CD14-positive monocyte (primary cell): ENCODE data around the gene MAPRE3. TPM values are rescaled to one million over a fixed set of nuclear protein-coding genes. Genes with fewer than 3 reads are reported as not detected.
A peak's percentile ranks its signal among the peaks of the same experiment; 100 is the strongest.
"Not testable (repeated sequence)": the region's sequence is repeated elsewhere in the genome, so short reads cannot be mapped to it uniquely, and the experiment has no call there.

Experiments
- DNase-seq, 3 donors: peaks; one replicate each; pipeline ENCODE4 v3.0.0-alpha.2; 2011 to 2022
- H2AFZ ChIP-seq: 2 replicates; pipeline ENCODE4 v1.6.0; 2012; ENCODE audit warnings: mild to moderate bottlenecking, low read depth, low read length, inconsistent platforms; ENCODE audit not compliant: insufficient read depth, poor library complexity, severe bottlenecking
- H3K27ac ChIP-seq, 2 donors: 1 replicate in 1 of 2; 2 replicates in 1 of 2; pipeline ENCODE4 v1.5.1; 2012 to 2013; ENCODE audit warnings: low read length in 2 of 2, control low read depth in 1 of 2, inconsistent platforms in 1 of 2, low read depth in 1 of 2, mild to moderate bottlenecking in 1 of 2
- H3K27me3 ChIP-seq, 2 donors: one replicate each; pipeline versions ENCODE4 v1.6.0 to v1.6.1; 2011 to 2013; ENCODE audit warnings: low read length in 2 of 2; ENCODE audit not compliant: control insufficient read depth in 2 of 2, insufficient read depth in 2 of 2
- H3K36me3 ChIP-seq, 2 donors: replicated peaks in 1 of 2; 1 replicate in 1 of 2; 2 replicates in 1 of 2; pipeline versions ENCODE4 v1.5.1 to v1.6.1; 2012 to 2013; ENCODE audit warnings: low read length in 2 of 2, control low read depth in 1 of 2, inconsistent platforms in 1 of 2, mild to moderate bottlenecking in 1 of 2; ENCODE audit not compliant: insufficient read depth in 2 of 2, control insufficient read depth in 1 of 2
- H3K4me1 ChIP-seq, 2 donors: 1 replicate in 1 of 2; 2 replicates in 1 of 2; pipeline versions ENCODE4 v1.5.1 to v1.6.1; 2012 to 2013; ENCODE audit warnings: low read length in 2 of 2, control low read depth in 1 of 2, inconsistent platforms in 1 of 2, mild to moderate bottlenecking in 1 of 2, moderate library complexity in 1 of 2; ENCODE audit not compliant: insufficient read depth in 2 of 2, control insufficient read depth in 1 of 2
- H3K4me2 ChIP-seq: replicated peaks from 2 replicates; pipeline ENCODE3; 2012; ENCODE audit warnings: low read length, moderate library complexity, mild to moderate bottlenecking; ENCODE audit not compliant: poor library complexity, severe bottlenecking; ENCODE audit errors: extremely low read depth
- H3K4me3 ChIP-seq, 3 experiments: fragments of 200-600 bp in 1 of 3; sonication (generic) in 1 of 3; replicated peaks in 1 of 3; 1 replicate in 2 of 3; 2 replicates in 1 of 3; pipeline ENCODE4 v1.5.1; 2011 to 2013; ENCODE audit warnings: low read length in 3 of 3, mild to moderate bottlenecking in 3 of 3, control low read depth in 2 of 3, low read depth in 2 of 3, inconsistent platforms in 1 of 3, moderate library complexity in 1 of 3
- H3K79me2 ChIP-seq: 2 replicates; pipeline ENCODE4 v1.6.0; 2012; ENCODE audit warnings: mild to moderate bottlenecking, control low read depth, inconsistent platforms, low read length, moderate library complexity; ENCODE audit not compliant: insufficient read depth
- H3K9ac ChIP-seq: 2 replicates; pipeline ENCODE4 v1.6.0; 2017; ENCODE audit warnings: low read length, mild to moderate bottlenecking; ENCODE audit not compliant: insufficient read depth, poor library complexity, severe bottlenecking
- H3K9me3 ChIP-seq, 2 donors: replicated peaks in 1 of 2; 1 replicate in 1 of 2; 2 replicates in 1 of 2; pipeline versions ENCODE4 v1.5.1 to v1.6.1; 2012 to 2013; ENCODE audit warnings: low read length in 2 of 2, control low read depth in 1 of 2; ENCODE audit not compliant: control insufficient read depth in 1 of 2, insufficient read depth in 1 of 2
- H4K20me1 ChIP-seq: 2 replicates; pipeline ENCODE4 v1.6.0; 2012; ENCODE audit warnings: mild to moderate bottlenecking, low read length, control low read depth, moderate library complexity; ENCODE audit not compliant: insufficient read depth
- H3K27ac Mint-ChIP-seq, 7 donors: one replicate each; pipeline ENCODE4 v1.8.0; 2020; ENCODE audit warnings: mild to moderate bottlenecking in 7 of 7, mixed read lengths in 7 of 7, moderate library complexity in 6 of 7, inconsistent platforms in 2 of 7
- H3K27me3 Mint-ChIP-seq, 3 donors: one replicate each; pipeline ENCODE4 v1.8.0; 2021 to 2022; ENCODE audit warnings: low read depth in 3 of 3, mild to moderate bottlenecking in 3 of 3, mixed read lengths in 3 of 3, moderate library complexity in 3 of 3, inconsistent platforms in 1 of 3
- H3K36me3 Mint-ChIP-seq, 2 donors: one replicate each; pipeline ENCODE4 v1.8.0; 2020; ENCODE audit warnings: mixed read lengths in 2 of 2, inconsistent platforms in 1 of 2, mild to moderate bottlenecking in 1 of 2
- H3K4me1 Mint-ChIP-seq: one replicate; pipeline ENCODE4 v1.8.0; 2020; ENCODE audit warnings: mild to moderate bottlenecking, mixed read lengths
- H3K4me3 Mint-ChIP-seq, 2 donors: one replicate each; pipeline ENCODE4 v1.8.0; 2020; ENCODE audit warnings: mild to moderate bottlenecking in 2 of 2, mixed read lengths in 2 of 2, moderate library complexity in 1 of 2
- H3K9me3 Mint-ChIP-seq, 7 donors: one replicate each; pipeline ENCODE4 v1.8.0; 2020 to 2022; ENCODE audit warnings: mixed read lengths in 7 of 7, mild to moderate bottlenecking in 6 of 7, moderate library complexity in 6 of 7, inconsistent platforms in 2 of 7
- CTCF ChIP-seq: fragments of 200-600 bp; IDR thresholded peaks from one replicate; pipeline ENCODE4 v1.8.0; 2022; ENCODE audit warnings: antibody characterized with exemption, mild to moderate bottlenecking
- WGBS: methylation state at CpG from one replicate; pipeline ENCODE4 v1.1.5; 2013; ENCODE audit warnings: missing lambda C conversion rate; ENCODE audit not compliant: insufficient coverage; 5-methylcytosine and 5-hydroxymethylcytosine counted together
- intact Hi-C, 2 donors: fragments of 100-400 bp; cut with micrococcal nuclease; formaldehyde crosslinking; loops; one replicate each; pipeline versions ENCODE4 v1.15.0 to v1.15.1; 2023
- polyA plus RNA-seq, 3 donors: library from polyadenylated mRNA; depleted of rRNA in 1 of 3; unstranded in 2 of 3; stranded (reverse) in 1 of 3; fragments of 300-500 nt in 2 of 3; fragments of >200 nt in 1 of 3; fragmentation: Illumina TruSeq in 2 of 3; gene quantifications; 1 replicate in 2 of 3; 2 replicates in 1 of 3; pipeline ENCODE4 v1.2.3, GENCODE V29; 2012 to 2021

MAPRE3 gene
- polyA plus RNA-seq, 3 donors, result 2.4 to 14.4 (median 3.5) TPM

- Histone ChIP-seq H2AFZ (no peak overlapping the region), H3K9ac (no peak overlapping the region), H3K79me2 (peaks cover 24% of the 10 kb centered on the region), H3K9me3 (no peaks in the 10 kb centered on the region), H3K4me2 (no peak overlapping the region), H3K27ac (no peak overlapping the region), H3K4me1 (peaks cover 47 to 57% of the 10 kb centered on the region in 2 donors), H3K36me3 (peaks cover 9 to 15% of the 10 kb centered on the region in 2 donors), H4K20me1 (peaks cover 8% of the 10 kb centered on the region), H3K4me3 (no peak overlapping the region), H3K27me3 (no peaks in the 10 kb centered on the region)
- DNase-seq, result no peak
- peaks cover 0 to 6% (median 0%) of the 10 kb centered on the region in 3 donors for H3K27me3 Mint-ChIP-seq
- H3K36me3 Mint-ChIP-seq, result peaks cover 12% of the 10 kb centered on the region in 2 donors
- intact Hi-C loops, result loop anchor here (5.0 kb wide), 1 partner anchor 41 kb away; the partner anchor contains the start of gene TMEM214 (in 2 of the 2)
- H3K4me3 Mint-ChIP-seq, result no peak overlapping the region
- no peak for TF ChIP-seq CTCF
- WGBS, result 38% methylated on average over 2 of the region's 2 CpGs
- H3K9me3 Mint-ChIP-seq, result peaks cover 0 to 2% (median 0%) of the 10 kb centered on the region in 7 donors
- peak overlapping the region in 1 of 7 donors; percentile 58 for H3K27ac Mint-ChIP-seq
- H3K4me1 Mint-ChIP-seq, result peaks cover 68% of the 10 kb centered on the region
Measured at GRCh38 chr2:27073782-27074181, 103.3 kb downstream of the MAPRE3 start.

GRCh38 chr2:27074738-27075565 lies 104.5 kb downstream of the MAPRE3 start:
- H2AFZ ChIP-seq, result peak overlapping the region; percentile 21
- H3K79me2 ChIP-seq, result peaks cover 18% of the 10 kb centered on the region
- Mint-ChIP-seq H3K4me1 (peaks cover 68% of the 10 kb centered on the region), H3K36me3 (peaks cover under 1% of the 10 kb centered on the region in 2 donors), H3K27me3 (peaks cover 0 to 7% (median 0%) of the 10 kb centered on the region in 3 donors), H3K4me3 (peak overlapping the region; percentile 24 to 71), H3K9me3 (peaks cover 0 to 2% (median 0%) of the 10 kb centered on the region in 7 donors), H3K27ac (peak overlapping the region in 6 of 7 donors; percentile 30 to 82 (median 70))
- H3K9ac ChIP-seq, result no peak overlapping the region
- peak overlapping the region in 1 of 2 donors; percentile 37 for H3K27ac ChIP-seq
- H3K4me2 ChIP-seq, result peak overlapping the region; percentile 33
- no peaks in the 10 kb centered on the region for H3K27me3 ChIP-seq
- 0% methylated on average over 2 of the region's 4 CpGs for WGBS
- no peak for TF ChIP-seq CTCF
- H3K36me3 ChIP-seq, result peaks cover 0 to 3% of the 10 kb centered on the region in 2 donors
- H3K9me3 ChIP-seq, result no peaks in the 10 kb centered on the region
- intact Hi-C loops, result loop anchor here (5.0 kb wide), 1 partner anchor 43 kb away; the partner anchor contains the start of gene TMEM214 (in 2 of the 2)
- no peaks in the 10 kb centered on the region for H4K20me1 ChIP-seq
- H3K4me1 ChIP-seq, result peaks cover 56 to 66% of the 10 kb centered on the region in 2 donors
- peak overlapping the region in 1 of 3 experiments; percentile 10 for H3K4me3 ChIP-seq
- peak in 2 of 3 donors; percentile 27 to 53 for DNase-seq

GRCh38 chr2:27075566-27075871 lies 105.1 kb downstream of the MAPRE3 start:
- Mint-ChIP-seq H3K4me3 (peak overlapping the region; percentile 24 to 71), H3K27ac (peak overlapping the region in 5 of 7 donors; percentile 30 to 82 (median 70)), H3K4me1 (peaks cover 66% of the 10 kb centered on the region)
- H3K4me2 ChIP-seq, result peak overlapping the region; percentile 33
- H3K27me3 ChIP-seq, H3K9me3 ChIP-seq, H3K36me3 Mint-ChIP-seq, H3K9ac ChIP-seq, H3K27ac ChIP-seq, H3K27me3 Mint-ChIP-seq, H3K36me3 ChIP-seq, DNase-seq, H4K20me1 ChIP-seq, H3K9me3 Mint-ChIP-seq, intact Hi-C loops: not testable (repeated sequence)
- WGBS, result no CpG with 5 or more reads among the region's 6 CpGs
- H3K4me1 ChIP-seq, result peaks cover 51 to 62% of the 10 kb centered on the region in 2 donors
- H3K4me3 ChIP-seq, result peak overlapping the region in 1 of 3 experiments; percentile 10
- peaks cover 13% of the 10 kb centered on the region for H3K79me2 ChIP-seq
- H2AFZ ChIP-seq, result peak overlapping the region; percentile 21
